ENCODE results near the gene NHEJ1. TPM values are rescaled to one million over a fixed set of nuclear protein-coding genes. Genes with fewer than 3 reads are reported as not detected.

NHEJ1 gene
- total and polyA plus RNA-seq, 2 of the 13 experiments (the other 11 are each of a cell fraction or from before 2014, with no cell fraction given) = 30.0 to 30.7 TPM

DNA sequence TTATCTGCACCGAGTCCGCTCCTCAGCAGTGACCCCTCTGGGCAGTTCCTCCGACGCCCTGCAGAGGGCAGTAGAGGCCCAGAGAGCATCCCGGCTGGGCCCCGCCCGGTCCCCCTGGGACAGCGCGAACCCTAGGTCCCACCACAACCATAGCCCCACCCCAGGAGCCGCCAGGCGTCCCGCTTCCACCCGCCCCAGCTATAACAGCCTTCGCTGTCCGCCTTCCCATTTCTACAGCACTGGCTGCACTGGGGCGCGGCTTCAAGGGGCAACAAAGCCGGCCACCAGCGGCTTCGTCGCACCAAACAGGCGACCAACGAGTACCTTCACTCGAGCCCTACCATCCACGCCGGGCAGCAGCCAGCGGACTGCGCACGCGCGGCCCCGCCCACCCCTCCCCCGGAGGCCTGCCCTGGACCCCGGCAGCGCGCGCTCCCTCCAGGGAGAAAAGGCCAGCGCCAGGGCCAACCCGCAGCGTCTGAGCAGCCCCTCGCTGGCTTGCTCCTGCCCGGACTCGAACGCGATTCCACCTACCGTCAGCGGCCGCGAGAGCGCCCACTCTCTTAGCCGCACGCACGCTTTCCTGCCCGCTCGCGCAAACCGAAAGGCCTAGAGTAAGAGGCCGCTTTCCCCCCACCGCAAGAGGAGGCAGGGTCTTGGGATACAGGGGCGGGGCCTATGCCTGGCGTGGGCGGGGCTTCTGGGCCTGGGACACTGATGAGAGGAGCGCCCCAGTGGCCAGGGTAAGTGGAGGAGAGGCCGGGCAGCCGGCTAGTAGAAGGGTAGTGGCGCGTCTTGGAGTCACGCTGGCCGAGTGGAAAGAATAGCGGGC is at the start of gene NHEJ1 (continued):
- TF ChIP-seq, protein P1, sequence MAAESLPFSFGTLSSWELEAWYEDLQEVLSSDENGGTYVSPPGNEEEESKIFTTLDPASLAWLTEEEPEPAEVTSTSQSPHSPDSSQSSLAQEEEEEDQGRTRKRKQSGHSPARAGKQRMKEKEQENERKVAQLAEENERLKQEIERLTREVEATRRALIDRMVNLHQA (CRISPR knock-in tag; IDR thresholded peaks at IDR 0.05) = no peak
- TF ChIP-seq KDM3A (CRISPR knock-in tag; IDR thresholded peaks at IDR 0.05; ENCODE audit: low read depth) (peak; percentile 70; the same call in 1 of the 2 replicates), NKX3-1 (CRISPR knock-in tag; IDR thresholded peaks at IDR 0.05) (peak; percentile 14; the same call in 1 of the 2 replicates), ASH2L (IDR thresholded peaks at IDR 0.05; ENCODE audit: insufficient read length, low read depth, low read length) (peak; percentile 92), AHR (CRISPR knock-in tag; IDR thresholded peaks at IDR 0.05) (peak; percentile 81), MLLT10 (CRISPR knock-in tag; IDR thresholded peaks at IDR 0.05) (no peak), DNMT3B (CRISPR knock-in tag; conservative IDR thresholded peaks at IDR 0.05) (no peak; the same call in 1 of the 2 replicates), KLF16 (CRISPR knock-in tag; IDR thresholded peaks at IDR 0.05) (peak in 1 of 2 experiments; percentile 94; a peak in 2 of 4 replicates), ZSCAN29 (CRISPR knock-in tag; conservative IDR thresholded peaks at IDR 0.05) (0 out of 2 replicates have a peak, but pooled peaks have one; percentile 64), MAFK (conservative IDR thresholded peaks at IDR 0.05 in 1 of 2, IDR thresholded peaks at IDR 0.05 in 1 of 2; ENCODE audit: low read length in 2 of 2) (no peak)
- TF ChIP-seq, protein P2, sequence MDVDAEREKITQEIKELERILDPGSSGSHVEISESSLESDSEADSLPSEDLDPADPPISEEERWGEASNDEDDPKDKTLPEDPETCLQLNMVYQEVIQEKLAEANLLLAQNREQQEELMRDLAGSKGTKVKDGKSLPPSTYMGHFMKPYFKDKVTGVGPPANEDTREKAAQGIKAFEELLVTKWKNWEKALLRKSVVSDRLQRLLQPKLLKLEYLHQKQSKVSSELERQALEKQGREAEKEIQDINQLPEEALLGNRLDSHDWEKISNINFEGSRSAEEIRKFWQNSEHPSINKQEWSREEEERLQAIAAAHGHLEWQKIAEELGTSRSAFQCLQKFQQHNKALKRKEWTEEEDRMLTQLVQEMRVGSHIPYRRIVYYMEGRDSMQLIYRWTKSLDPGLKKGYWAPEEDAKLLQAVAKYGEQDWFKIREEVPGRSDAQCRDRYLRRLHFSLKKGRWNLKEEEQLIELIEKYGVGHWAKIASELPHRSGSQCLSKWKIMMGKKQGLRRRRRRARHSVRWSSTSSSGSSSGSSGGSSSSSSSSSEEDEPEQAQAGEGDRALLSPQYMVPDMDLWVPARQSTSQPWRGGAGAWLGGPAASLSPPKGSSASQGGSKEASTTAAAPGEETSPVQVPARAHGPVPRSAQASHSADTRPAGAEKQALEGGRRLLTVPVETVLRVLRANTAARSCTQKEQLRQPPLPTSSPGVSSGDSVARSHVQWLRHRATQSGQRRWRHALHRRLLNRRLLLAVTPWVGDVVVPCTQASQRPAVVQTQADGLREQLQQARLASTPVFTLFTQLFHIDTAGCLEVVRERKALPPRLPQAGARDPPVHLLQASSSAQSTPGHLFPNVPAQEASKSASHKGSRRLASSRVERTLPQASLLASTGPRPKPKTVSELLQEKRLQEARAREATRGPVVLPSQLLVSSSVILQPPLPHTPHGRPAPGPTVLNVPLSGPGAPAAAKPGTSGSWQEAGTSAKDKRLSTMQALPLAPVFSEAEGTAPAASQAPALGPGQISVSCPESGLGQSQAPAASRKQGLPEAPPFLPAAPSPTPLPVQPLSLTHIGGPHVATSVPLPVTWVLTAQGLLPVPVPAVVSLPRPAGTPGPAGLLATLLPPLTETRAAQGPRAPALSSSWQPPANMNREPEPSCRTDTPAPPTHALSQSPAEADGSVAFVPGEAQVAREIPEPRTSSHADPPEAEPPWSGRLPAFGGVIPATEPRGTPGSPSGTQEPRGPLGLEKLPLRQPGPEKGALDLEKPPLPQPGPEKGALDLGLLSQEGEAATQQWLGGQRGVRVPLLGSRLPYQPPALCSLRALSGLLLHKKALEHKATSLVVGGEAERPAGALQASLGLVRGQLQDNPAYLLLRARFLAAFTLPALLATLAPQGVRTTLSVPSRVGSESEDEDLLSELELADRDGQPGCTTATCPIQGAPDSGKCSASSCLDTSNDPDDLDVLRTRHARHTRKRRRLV (CRISPR knock-in tag; IDR thresholded peaks at IDR 0.05) = no peak
- TF ChIP-seq, protein P3, sequence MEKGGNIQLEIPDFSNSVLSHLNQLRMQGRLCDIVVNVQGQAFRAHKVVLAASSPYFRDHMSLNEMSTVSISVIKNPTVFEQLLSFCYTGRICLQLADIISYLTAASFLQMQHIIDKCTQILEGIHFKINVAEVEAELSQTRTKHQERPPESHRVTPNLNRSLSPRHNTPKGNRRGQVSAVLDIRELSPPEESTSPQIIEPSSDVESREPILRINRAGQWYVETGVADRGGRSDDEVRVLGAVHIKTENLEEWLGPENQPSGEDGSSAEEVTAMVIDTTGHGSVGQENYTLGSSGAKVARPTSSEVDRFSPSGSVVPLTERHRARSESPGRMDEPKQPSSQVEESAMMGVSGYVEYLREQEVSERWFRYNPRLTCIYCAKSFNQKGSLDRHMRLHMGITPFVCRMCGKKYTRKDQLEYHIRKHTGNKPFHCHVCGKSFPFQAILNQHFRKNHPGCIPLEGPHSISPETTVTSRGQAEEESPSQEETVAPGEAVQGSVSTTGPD (CRISPR knock-in tag; IDR thresholded peaks at IDR 0.05) = peak; percentile 57; the same call in 1 of the 2 replicates
- TF ChIP-seq, protein P4, sequence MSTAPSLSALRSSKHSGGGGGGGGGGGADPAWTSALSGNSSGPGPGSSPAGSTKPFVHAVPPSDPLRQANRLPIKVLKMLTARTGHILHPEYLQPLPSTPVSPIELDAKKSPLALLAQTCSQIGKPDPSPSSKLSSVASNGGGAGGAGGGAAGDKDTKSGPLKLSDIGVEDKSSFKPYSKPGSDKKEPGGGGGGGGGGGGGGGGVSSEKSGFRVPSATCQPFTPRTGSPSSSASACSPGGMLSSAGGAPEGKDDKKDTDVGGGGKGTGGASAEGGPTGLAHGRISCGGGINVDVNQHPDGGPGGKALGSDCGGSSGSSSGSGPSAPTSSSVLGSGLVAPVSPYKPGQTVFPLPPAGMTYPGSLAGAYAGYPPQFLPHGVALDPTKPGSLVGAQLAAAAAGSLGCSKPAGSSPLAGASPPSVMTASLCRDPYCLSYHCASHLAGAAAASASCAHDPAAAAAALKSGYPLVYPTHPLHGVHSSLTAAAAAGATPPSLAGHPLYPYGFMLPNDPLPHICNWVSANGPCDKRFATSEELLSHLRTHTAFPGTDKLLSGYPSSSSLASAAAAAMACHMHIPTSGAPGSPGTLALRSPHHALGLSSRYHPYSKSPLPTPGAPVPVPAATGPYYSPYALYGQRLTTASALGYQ (CRISPR knock-in tag; IDR thresholded peaks at IDR 0.05) = peak; percentile 48; the same call in 1 of the 2 replicates
- TF ChIP-seq, protein P5, sequence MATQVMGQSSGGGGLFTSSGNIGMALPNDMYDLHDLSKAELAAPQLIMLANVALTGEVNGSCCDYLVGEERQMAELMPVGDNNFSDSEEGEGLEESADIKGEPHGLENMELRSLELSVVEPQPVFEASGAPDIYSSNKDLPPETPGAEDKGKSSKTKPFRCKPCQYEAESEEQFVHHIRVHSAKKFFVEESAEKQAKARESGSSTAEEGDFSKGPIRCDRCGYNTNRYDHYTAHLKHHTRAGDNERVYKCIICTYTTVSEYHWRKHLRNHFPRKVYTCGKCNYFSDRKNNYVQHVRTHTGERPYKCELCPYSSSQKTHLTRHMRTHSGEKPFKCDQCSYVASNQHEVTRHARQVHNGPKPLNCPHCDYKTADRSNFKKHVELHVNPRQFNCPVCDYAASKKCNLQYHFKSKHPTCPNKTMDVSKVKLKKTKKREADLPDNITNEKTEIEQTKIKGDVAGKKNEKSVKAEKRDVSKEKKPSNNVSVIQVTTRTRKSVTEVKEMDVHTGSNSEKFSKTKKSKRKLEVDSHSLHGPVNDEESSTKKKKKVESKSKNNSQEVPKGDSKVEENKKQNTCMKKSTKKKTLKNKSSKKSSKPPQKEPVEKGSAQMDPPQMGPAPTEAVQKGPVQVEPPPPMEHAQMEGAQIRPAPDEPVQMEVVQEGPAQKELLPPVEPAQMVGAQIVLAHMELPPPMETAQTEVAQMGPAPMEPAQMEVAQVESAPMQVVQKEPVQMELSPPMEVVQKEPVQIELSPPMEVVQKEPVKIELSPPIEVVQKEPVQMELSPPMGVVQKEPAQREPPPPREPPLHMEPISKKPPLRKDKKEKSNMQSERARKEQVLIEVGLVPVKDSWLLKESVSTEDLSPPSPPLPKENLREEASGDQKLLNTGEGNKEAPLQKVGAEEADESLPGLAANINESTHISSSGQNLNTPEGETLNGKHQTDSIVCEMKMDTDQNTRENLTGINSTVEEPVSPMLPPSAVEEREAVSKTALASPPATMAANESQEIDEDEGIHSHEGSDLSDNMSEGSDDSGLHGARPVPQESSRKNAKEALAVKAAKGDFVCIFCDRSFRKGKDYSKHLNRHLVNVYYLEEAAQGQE (IDR thresholded peaks at IDR 0.05; ENCODE audit: borderline replicate concordance in 1 of 2, low read depth in 1 of 2, low read length in 2 of 2) = no peak; a peak in 1 of 4 replicates

Data from HepG2 (cell line).